Liver (tissue), 9 donors: Measurements from ENCODE around the gene USP6NL. TPM values are rescaled to one million over a fixed set of nuclear protein-coding genes. Genes with fewer than 3 reads are reported as not detected.
A peak's percentile ranks its signal among the peaks of the same experiment; 100 is the strongest.

Experiments
- DNase-seq: peaks from one replicate; pipeline ENCODE4 v3.0.0-alpha.2; 2017; ENCODE audit warnings: low spot score
- H3K27ac ChIP-seq, 2 donors: one replicate each; pipeline ENCODE4 v1.7.0; 2013; ENCODE audit warnings: inconsistent platforms in 2 of 2, low read length in 2 of 2, control low read depth in 1 of 2, low read depth in 1 of 2, mild to moderate bottlenecking in 1 of 2
- H3K27me3 ChIP-seq, 4 donors: one replicate each; pipeline versions ENCODE4 v1.6.1 to v1.7.0; 2013; ENCODE audit warnings: low read length in 3 of 4, inconsistent platforms in 1 of 4, mild to moderate bottlenecking in 1 of 4, moderate library complexity in 1 of 4; ENCODE audit not compliant: control insufficient read depth in 4 of 4, insufficient read depth in 4 of 4
- H3K36me3 ChIP-seq, 4 donors: one replicate each; pipeline versions ENCODE4 v1.6.1 to v1.7.0; 2013; ENCODE audit warnings: low read length in 3 of 4, mild to moderate bottlenecking in 3 of 4, low read depth in 1 of 4, moderate library complexity in 1 of 4; ENCODE audit not compliant: control insufficient read depth in 4 of 4, insufficient read depth in 3 of 4
- H3K4me1 ChIP-seq, 4 donors: one replicate each; pipeline versions ENCODE4 v1.6.1 to v1.7.0; 2013; ENCODE audit warnings: low read length in 3 of 4, mild to moderate bottlenecking in 3 of 4, moderate library complexity in 1 of 4; ENCODE audit not compliant: control insufficient read depth in 4 of 4, insufficient read depth in 4 of 4
- H3K4me3 ChIP-seq, 3 donors: one replicate each; pipeline versions ENCODE4 v1.6.1 to v1.7.0; 2013; ENCODE audit warnings: low read length in 3 of 3, control low read depth in 1 of 3, low read depth in 1 of 3, mild to moderate bottlenecking in 1 of 3
- H3K9ac ChIP-seq, 2 donors: one replicate each; pipeline ENCODE4 v1.7.0; 2013; ENCODE audit warnings: low read length in 2 of 2, mild to moderate bottlenecking in 2 of 2, moderate library complexity in 2 of 2, control low read depth in 1 of 2, low read depth in 1 of 2
- H3K9me3 ChIP-seq, 4 donors: one replicate each; pipeline versions ENCODE4 v1.6.1 to v1.7.0; 2013; ENCODE audit warnings: low read length in 3 of 4; ENCODE audit not compliant: control insufficient read depth in 4 of 4
- ATF3 ChIP-seq: IDR thresholded peaks from 2 replicates; pipeline ENCODE4 v1.6.1; 2016; ENCODE audit warnings: antibody characterized with exemption
- CTCF ChIP-seq: fragments of 150-350 bp; IDR thresholded peaks from 2 replicates; pipeline ENCODE4 v1.5.1; 2017; ENCODE audit warnings: improper control_type of control experiment, low read depth, low read length; ENCODE audit not compliant: missing input control
- EGR1 ChIP-seq, 2 donors: IDR thresholded peaks; 2 replicates each; pipeline ENCODE4 v1.6.1; 2016 to 2018; ENCODE audit warnings: antibody characterized with exemption in 2 of 2, low read depth in 2 of 2
- FOXA2 ChIP-seq: IDR thresholded peaks from 2 replicates; pipeline ENCODE4 v1.6.1; 2016; ENCODE audit warnings: antibody characterized with exemption
- JUND ChIP-seq, 2 donors: IDR thresholded peaks; 2 replicates each; pipeline ENCODE4 v1.6.1; 2016; ENCODE audit warnings: antibody characterized with exemption in 2 of 2
- NR2F2 ChIP-seq: IDR thresholded peaks from 2 replicates; pipeline ENCODE4 v1.6.1; 2016; ENCODE audit warnings: antibody characterized with exemption
- RAD21 ChIP-seq, 2 donors: IDR thresholded peaks; 2 replicates each; pipeline ENCODE4 v1.6.1; 2016; ENCODE audit warnings: antibody characterized with exemption in 2 of 2, mild to moderate bottlenecking in 2 of 2
- REST ChIP-seq: IDR thresholded peaks from 2 replicates; pipeline ENCODE4 v1.6.1; 2016; ENCODE audit warnings: antibody characterized with exemption, mild to moderate bottlenecking
- SP1 ChIP-seq: IDR thresholded peaks from 2 replicates; pipeline ENCODE4 v1.6.1; 2018; ENCODE audit warnings: antibody characterized with exemption, mild to moderate bottlenecking
- YY1 ChIP-seq: IDR thresholded peaks from 2 replicates; pipeline ENCODE4 v1.6.1; 2016; ENCODE audit warnings: antibody characterized with exemption, mild to moderate bottlenecking
- ZBTB33 ChIP-seq: IDR thresholded peaks from 2 replicates; pipeline ENCODE4 v1.6.1; 2016; ENCODE audit warnings: antibody characterized with exemption
- WGBS: extraction: QIAGEN DNeasy Blood & Tissue Kit; methylation state at CpG from one replicate; pipeline ENCODE4 v1.1.7; 2013; 5-methylcytosine and 5-hydroxymethylcytosine counted together
- polyA plus RNA-seq, 2 donors: library from polyadenylated mRNA; stranded (reverse) in 1 of 2; unstranded in 1 of 2; fragments of 200-250 nt in 1 of 2; fragments of >200 nt in 1 of 2; fragmentation: Nextera tagmentation in 1 of 2; extraction: Ambion mirVana in 1 of 2; gene quantifications; one replicate each; pipeline versions ENCODE4 v1.2.1 to v1.2.3, GENCODE V29; 2013 to 2015
- total RNA-seq, 2 donors: library from RNA; depleted of rRNA; stranded (reverse); fragments of >200 nt; gene quantifications; one replicate each; pipeline ENCODE4 v1.2.3, GENCODE V29; 2014
- donor health status: healthy.
- donor health status: healthy.
- donor health status: healthy.
- donor health status: healthy.
- donor health status: healthy.

USP6NL gene
- total and polyA plus RNA-seq, 4 donors: 3.8 to 15.0 (median 10.2) TPM

- no peak for DNase-seq
These were observed 1.9 kb downstream of the USP6NL start for GRCh38 chr10:11609492-11610093.

GRCh38 chr10:11609052-11609451, 2.4 kb downstream of the USP6NL start:
- no peak overlapping the region for H3K4me3 ChIP-seq
- no peaks in the 10 kb centered on the region for H3K27me3 ChIP-seq
- H3K9me3 ChIP-seq: no peaks in the 10 kb centered on the region
- H3K36me3 ChIP-seq: no peaks in the 10 kb centered on the region
- no peak for DNase-seq
- no peak overlapping the region for H3K27ac ChIP-seq
- H3K4me1 ChIP-seq: peaks cover 8 to 34% (median 22%) of the 10 kb centered on the region in 4 donors
- H3K9ac ChIP-seq: no peak overlapping the region
- WGBS: 95% methylated on average over 7 of the region's 7 CpGs
- TF ChIP-seq CTCF: no peak
- TF ChIP-seq NR2F2: no peak
- no peak for TF ChIP-seq RAD21 (IDR thresholded peaks at IDR 0.05)
- TF ChIP-seq JUND (IDR thresholded peaks at IDR 0.05): no peak
- no peak for TF ChIP-seq EGR1 (IDR thresholded peaks at IDR 0.05; ENCODE audit: low read depth in 2 of 2)
- no peak for TF ChIP-seq FOXA2
- no peak for TF ChIP-seq ZBTB33
- TF ChIP-seq YY1: no peak
- no peak for TF ChIP-seq SP1

More at GRCh38 chr10:11609492-11610093, 1.9 kb downstream of the USP6NL start:
- Histone ChIP-seq H3K27me3 (no peaks in the 10 kb centered on the region), H3K4me3 (peak overlapping the region; percentile 0 to 97 (median 16)), H3K4me1 (peaks cover 8 to 32% (median 22%) of the 10 kb centered on the region in 4 donors), H3K36me3 (no peaks in the 10 kb centered on the region), H3K9ac (no peak overlapping the region), H3K27ac (no peak overlapping the region), H3K9me3 (no peaks in the 10 kb centered on the region)
- TF ChIP-seq EGR1 (IDR thresholded peaks at IDR 0.05; ENCODE audit: low read depth in 2 of 2) (no peak), YY1 (no peak), ZBTB33 (no peak), NR2F2 (no peak), ATF3 (no peak), REST (no peak)
- 77% methylated on average over 3 of the region's 3 CpGs for WGBS
